Erythroblast (primary cell): ENCODE measurements around the gene RHBDL3.

Experiments used
- GATA1 ChIP-seq: IDR thresholded peaks from 2 replicates; pipeline ENCODE4 v1.6.1; 2011; ENCODE audit warnings: low read depth, mild to moderate bottlenecking, control low read depth, low read length, moderate library complexity
- POLR2A ChIP-seq: IDR thresholded peaks from 2 replicates; pipeline ENCODE4 v1.6.1; 2011; ENCODE audit warnings: mild to moderate bottlenecking, low read length

- no peak for TF ChIP-seq POLR2A
- no peak for TF ChIP-seq GATA1
These were observed 51.7 kb downstream of the RHBDL3 start for GRCh38 chr17:32317353-32317752.
